Stomach (tissue), 4 donors: ENCODE measurements around the gene GRIPAP1.

Experiments used
- CTCF ChIP-seq, 7 experiments: fragments of 450-650 bp in 4 of 7; fragments of 200-600 bp in 3 of 7; sonication (generic) in 3 of 7; IDR thresholded peaks; one replicate each; pipeline ENCODE4 v1.5.1; 2016 to 2019; ENCODE audit warnings: antibody characterized with exemption in 7 of 7, control low read depth in 2 of 7, mild to moderate bottlenecking in 1 of 7
- POLR2A ChIP-seq, 4 donors: fragments of 450-650 bp; IDR thresholded peaks; one replicate each; pipeline ENCODE4 v1.6.1; 2016; ENCODE audit warnings: antibody characterized with exemption in 4 of 4, control low read depth in 2 of 4, mild to moderate bottlenecking in 1 of 4, moderate library complexity in 1 of 4

- TF ChIP-seq CTCF (IDR thresholded peaks at IDR 0.05) (no peak), POLR2A (IDR thresholded peaks at IDR 0.05) (no peak)
Observed at GRCh38 chrX:48934581-48935300, 67.3 kb downstream of the GRIPAP1 start.
